Subcutaneous adipose tissue (tissue), 4 donors: ENCODE measurements around the gene GHDC. TPM values are rescaled to one million over a fixed set of nuclear protein-coding genes. Genes with fewer than 3 reads are reported as not detected.

Source experiments
- CTCF ChIP-seq: fragments of 450-650 bp; IDR thresholded peaks from one replicate; pipeline ENCODE4 v1.5.1; 2016; ENCODE audit warnings: low read depth, mild to moderate bottlenecking, control low read depth, antibody characterized with exemption, moderate library complexity
- total RNA-seq, 4 donors: library from RNA; depleted of rRNA; stranded (reverse); fragments of >200 nt; gene quantifications; one replicate each; pipeline ENCODE4 v1.1.0, GENCODE V29; 2016

Gene GHDC
- total RNA-seq, 4 donors from 2014 or later: 18.8 to 47.5 (median 45.3) TPM

- TF ChIP-seq CTCF: no peak
These were observed 5.2 kb upstream of the GHDC start for GRCh38 chr17:42199416-42200011.

DNA sequence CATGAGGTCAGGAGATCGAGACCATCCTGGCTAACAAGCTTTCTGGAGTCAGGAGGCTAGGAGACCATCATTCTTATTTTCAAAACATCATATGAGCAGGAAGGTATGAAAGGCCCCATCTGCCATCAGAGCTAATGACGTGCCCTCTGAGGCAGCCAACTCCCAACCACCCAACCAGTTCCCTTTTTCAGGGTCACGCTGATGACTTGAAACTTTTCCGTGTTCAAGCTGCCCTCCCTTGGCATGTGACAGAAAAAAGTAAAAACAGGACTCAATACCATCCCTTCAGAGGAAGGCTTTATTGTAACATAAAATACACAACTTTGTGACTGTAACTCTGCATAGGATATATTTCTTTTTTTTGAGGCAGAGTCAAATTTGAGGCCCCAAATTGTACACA, 4.6 kb upstream of the GHDC start:
- TF ChIP-seq CTCF: no peak

DNA sequence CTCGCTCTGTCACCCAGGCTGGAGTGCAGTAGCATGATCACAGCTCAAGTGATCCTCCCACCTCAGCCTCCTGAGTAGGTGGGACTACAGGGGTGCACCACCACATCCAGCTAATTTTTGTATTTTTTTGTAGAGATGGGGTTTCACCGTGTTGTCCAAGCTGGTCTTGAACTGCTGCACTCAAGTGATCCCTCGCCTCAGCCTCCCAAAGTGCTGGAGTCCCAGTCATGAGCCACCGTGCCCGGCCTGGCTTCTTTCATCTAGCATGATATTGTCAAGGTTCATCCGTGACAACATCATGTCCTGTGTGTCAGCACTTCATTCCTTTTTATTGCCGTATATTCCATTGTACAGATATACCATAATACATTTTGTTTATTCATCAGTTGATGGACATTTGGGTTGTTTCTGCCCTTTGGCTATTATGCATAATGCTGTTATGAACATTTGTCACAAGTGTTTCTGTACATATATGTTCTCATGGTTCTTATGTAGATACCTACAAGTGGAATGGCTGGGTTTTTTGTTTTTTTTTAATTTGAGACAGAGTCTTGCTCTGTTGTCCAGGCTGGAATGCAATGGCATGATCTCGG, 3.4 kb upstream of the GHDC start:
- no peak for TF ChIP-seq CTCF

- TF ChIP-seq CTCF: no peak
These were observed 902 bp downstream of the GHDC start for GRCh38 chr17:42193216-42193968.

DNA sequence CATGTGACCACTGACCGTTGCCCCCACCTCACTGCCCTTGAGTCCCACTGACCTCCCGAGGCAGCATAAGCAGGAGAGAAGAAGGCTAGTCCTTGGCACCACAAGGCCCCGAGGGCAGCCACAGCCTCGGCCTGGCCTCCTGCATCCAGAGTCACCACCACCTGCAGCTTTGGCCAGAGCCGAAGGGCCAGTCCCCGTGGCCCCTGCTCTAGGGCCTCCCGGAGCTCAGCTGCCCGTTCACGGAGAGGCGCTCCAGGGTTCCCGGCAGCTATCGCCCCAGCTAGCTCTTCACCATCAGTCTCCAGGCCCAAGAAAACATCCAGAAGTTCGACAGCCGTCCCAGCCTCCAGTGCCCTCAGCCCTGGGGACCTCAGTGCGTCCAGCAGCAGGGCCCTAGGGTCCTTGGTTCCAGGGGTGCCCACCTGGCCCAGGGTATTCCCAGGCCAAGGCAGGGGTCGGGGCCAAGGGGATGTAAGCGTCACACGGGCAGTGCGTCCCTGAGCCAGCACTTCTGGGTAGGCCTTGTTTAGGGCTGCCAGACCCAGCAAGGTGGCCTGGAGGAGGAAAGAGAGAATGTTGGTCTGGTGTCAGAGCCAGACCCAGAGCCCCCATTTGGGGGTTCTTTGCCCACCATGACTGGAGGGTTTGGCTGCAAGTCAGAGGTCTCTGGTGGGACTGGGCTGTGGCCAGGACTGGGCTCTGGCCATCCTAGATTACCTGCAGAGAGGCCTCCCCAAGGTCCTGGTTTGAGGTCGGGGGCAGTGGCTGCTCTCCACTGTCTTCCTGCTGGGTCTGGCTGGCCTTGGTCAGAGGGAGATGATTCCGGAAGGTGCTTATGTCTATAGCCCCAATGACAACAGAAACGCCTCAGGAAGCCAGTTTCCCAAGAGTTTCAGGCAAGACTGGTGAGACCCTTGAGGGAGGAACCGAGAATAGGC, 1.8 kb downstream of the GHDC start:
- TF ChIP-seq CTCF: no peak

DNA sequence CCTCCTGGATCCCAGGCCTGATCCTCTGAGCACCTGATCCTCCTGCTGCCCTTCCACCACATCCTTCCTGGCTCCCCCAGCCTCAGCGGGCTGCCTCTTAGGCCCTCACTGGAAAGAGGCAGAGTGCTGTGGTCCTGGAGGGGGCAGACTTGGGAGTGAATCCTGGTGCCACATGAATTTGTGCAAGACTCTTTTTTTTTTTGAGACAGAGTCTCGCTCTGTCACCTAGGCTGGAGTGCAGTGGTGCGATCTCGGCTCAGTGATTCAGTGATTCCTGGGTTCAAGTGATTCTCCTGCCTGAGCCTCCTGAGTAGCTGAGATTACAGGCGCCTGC, 3.1 kb downstream of the GHDC start:
- TF ChIP-seq CTCF: no peak
